Activated CD4-positive, alpha-beta T cell treated with anti-CD3 and anti-CD28 coated beads, Interleukin-2, Interleukin-6, amounts not matched to agents 100 ng/mL and 50 ng/mL, durations not matched to agents 16 hours and 8 hours (primary cell): ENCODE data around the gene PACRG.

Experiments used
- DNase-seq: peaks from one replicate; pipeline ENCODE4 v3.0.0-alpha.2; 2020

Gene PACRG

GRCh38 chr6:163149279-163149848, 421.6 kb downstream of the PACRG start:
- no peak for DNase-seq

- DNase-seq, result no peak
These were observed 423.4 kb downstream of the PACRG start for GRCh38 chr6:163151212-163151611.

- no peak for DNase-seq
These were observed 424.9 kb downstream of the PACRG start for GRCh38 chr6:163152701-163153100.

GRCh38 chr6:163159110-163159509, 431.3 kb downstream of the PACRG start:
- no peak for DNase-seq

- no peak for DNase-seq
These were observed 431.9 kb downstream of the PACRG start for GRCh38 chr6:163159689-163160088.

GRCh38 chr6:163162007-163162873, 434.5 kb downstream of the PACRG start:
- DNase-seq, result no peak

GRCh38 chr6:163162874-163163213, 435.1 kb downstream of the PACRG start:
- no peak for DNase-seq

GRCh38 chr6:163164175-163164900, 436.6 kb downstream of the PACRG start:
- DNase-seq, result no peak

- no peak for DNase-seq
These were observed 437.6 kb downstream of the PACRG start for GRCh38 chr6:163165155-163165910.

GRCh38 chr6:163165922-163166321, 438.1 kb downstream of the PACRG start:
- DNase-seq, result no peak

- DNase-seq, result no peak
These were observed 438.7 kb downstream of the PACRG start for GRCh38 chr6:163166507-163166906.

- DNase-seq, result no peak
These were observed 441.7 kb downstream of the PACRG start for GRCh38 chr6:163169521-163169920.

GRCh38 chr6:163170294-163170883, 442.6 kb downstream of the PACRG start:
- DNase-seq, result peak; percentile 44

GRCh38 chr6:163173741-163174140, 446.0 kb downstream of the PACRG start:
- no peak for DNase-seq

- no peak for DNase-seq
These were observed 447.5 kb downstream of the PACRG start for GRCh38 chr6:163175301-163175700.

GRCh38 chr6:163176097-163176496, 448.3 kb downstream of the PACRG start:
- DNase-seq, result no peak

- no peak for DNase-seq
These were observed 449.2 kb downstream of the PACRG start for GRCh38 chr6:163177007-163177406.

GRCh38 chr6:163177892-163178420, 450.2 kb downstream of the PACRG start:
- DNase-seq, result no peak

GRCh38 chr6:163179061-163179460, 451.3 kb downstream of the PACRG start:
- DNase-seq, result no peak

- DNase-seq, result no peak
These were observed 451.9 kb downstream of the PACRG start for GRCh38 chr6:163179721-163180120.

- DNase-seq, result peak; percentile 9
These were observed 453.2 kb downstream of the PACRG start for GRCh38 chr6:163180874-163181541.

GRCh38 chr6:163181666-163182180, 453.9 kb downstream of the PACRG start:
- DNase-seq, result no peak
